ENCODE data around the gene CAMTA2.

Gene CAMTA2

DNA sequence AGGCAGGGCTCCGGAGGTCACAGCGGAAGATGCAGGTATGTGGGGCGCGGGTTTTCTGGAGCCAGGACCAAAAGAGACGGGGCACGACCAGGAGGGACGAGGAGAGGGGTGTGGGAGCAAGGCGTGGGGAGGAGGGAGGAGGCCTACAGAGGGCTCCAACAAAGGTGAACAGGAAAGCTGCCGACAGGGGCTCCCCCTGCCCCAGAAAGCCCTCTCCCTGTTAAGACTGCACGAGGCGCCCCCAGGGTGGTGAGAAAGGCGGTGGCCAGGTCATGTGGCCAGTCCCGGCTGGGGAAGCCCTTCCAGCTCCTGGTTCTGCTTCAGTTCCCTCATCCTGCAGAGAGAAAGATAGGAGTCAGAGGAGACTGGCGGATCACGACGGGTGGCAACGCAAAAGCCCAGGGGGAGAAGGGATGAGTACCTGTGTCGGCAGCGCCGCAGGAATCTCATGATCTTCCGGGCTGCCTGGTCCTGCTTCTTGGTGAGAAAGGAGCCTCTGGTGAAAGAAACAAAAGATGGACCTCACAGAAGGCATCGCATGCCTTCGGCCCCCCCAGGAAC is 18.9 kb downstream of the CAMTA2 start:
- peak; percentile 49 for DNase-seq

DNA sequence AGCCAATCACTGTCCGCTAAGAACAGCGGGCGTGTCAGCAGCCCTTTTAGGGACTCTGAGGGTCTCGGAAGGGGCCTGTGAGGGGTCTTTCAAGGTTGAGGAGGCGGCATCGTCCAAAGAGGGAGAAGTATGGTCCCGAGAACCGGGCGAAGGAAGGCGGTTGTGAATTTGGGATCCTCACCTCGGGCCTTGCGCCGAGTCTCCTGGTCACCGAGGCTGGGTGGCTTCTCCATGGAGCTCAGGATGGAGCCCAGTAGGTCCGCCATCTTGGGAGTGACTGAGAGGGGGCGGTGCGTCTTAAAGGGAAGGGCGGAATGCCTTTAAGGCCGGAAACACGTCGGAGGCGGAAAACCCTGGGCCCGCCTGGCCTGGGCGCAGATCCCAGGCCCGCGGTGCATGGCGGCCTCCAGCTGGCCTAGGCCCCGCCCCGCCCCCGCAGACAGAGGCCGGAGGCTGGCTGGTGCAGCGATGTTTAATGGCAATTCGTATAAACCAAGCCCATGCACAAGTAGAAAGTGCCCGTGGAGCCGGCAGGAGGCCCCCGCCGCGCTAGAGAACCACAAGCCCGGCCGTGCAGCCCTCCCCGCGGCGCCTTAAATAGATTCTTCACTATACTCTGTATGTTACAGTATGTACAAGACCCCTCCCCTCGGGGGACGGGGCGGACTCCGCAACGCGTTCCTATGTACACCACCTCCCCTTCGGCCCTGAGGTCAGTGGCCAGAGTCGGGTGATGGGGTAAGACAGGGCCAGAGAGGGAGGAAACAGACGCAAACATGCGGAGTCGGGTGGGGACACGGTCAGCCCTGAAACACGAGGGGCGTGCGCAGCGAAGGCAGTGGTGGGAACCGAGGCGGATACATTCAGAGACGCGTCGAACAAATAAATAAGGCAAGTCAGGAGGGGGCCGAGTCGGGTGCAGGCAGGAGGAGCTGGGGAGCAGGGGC is 19.7 kb downstream of the CAMTA2 start, which contains the start of gene SPAG7:
SPAG7 (minus strand) TSS at position 279 of the 947 bp plus-strand sequence; CDS start at position 266, 13 bp downstream.
- peak; percentile 99 for DNase-seq

GRCh38 chr17:4966844-4967538 is 20.5 kb downstream of the CAMTA2 start:
- peak; percentile 100 for DNase-seq

- DNase-seq = no peak
Observed at GRCh38 chr17:4965311-4965986, 22.0 kb downstream of the CAMTA2 start.

DNA sequence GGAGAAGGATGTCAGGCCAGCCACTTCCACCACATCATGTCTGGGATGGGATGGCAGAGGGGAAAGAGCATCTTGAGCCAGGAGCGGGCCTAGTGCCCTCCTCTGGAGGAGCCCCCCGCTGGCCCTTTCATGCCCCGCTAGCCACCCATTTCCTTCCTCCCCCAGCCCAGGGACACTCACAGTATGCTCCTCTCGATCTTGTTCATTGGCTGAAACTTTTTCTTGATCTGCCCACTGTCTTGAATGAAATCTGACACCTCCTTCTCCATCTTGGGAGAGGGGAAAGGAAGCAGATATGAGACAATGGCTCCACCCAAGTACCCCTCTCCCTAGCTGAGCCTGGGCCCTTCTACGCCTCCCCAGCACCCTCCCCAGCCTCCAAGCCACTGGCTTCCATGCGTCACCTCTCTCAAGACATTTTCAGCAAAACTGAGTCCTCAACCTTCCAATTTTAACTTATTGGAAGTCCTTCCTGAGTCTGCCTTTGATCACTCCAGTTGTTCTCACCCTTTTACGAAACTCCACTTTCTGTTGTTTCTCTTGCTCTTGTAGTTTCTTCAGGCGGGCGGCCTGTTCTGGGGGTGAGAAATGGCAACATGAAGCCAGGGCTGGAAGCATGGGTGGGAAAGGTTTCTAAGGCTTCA is 27.1 kb downstream of the CAMTA2 start:
- DNase-seq = no peak

DNA sequence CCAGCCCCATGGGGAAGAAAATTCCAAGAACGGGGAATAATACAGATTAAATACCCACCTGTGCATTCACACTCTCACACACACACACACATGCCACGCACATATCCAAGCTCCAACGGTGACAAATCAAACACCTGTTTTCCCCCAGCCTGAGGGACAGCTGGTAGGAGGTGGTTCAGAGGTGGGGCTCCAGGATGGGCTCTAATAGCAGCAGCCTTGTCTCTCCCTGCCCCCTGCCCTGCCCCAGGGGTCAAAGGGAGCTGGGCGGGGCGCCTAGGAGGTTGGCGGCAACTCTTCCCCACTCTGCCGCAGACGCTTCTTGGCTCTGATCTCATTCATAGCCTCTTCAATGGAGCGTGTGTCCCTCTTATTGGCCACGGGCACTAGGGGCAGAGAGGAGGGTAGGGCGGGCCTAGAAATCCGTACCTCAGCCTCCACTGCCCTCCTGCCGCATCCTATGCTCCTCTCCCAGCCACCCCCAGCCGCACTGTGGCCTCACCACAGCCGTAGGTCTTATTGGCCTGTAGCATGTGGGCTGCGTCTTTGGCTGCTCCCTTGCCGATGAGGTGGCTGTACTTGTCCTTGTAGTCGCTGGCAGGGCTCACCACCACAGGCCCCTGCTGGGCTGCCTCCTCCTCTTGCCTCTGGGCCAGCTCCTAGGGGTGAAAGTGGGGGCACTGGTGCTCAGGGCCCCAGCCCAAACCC is 28.1 kb downstream of the CAMTA2 start:
- peak; percentile 43 for DNase-seq

DNA sequence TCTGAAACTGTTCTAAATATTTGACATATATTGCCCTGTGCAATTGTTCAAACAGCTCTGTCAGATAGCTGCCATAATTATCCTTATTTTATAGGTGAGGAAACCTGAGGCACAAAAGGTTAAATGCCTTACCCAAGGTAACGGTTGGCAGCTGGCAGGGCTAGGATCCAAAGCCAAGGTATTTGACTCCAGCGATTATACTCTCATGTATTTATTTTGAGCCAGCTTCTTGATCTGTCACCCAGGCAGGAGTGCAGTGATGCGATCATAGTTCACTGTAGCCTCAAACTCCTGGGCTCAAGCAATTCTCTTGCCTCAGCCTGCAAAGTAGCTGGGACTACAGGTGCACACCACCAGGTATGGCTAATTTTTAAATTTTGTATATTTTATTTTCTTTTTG is 29.4 kb downstream of the CAMTA2 start:
- no peak for DNase-seq

- DNase-seq = peak; percentile 27
Observed at GRCh38 chr17:4956493-4957061, 30.9 kb downstream of the CAMTA2 start.

- DNase-seq = no peak
Observed at GRCh38 chr17:4955091-4955490, 32.4 kb downstream of the CAMTA2 start.

DNA sequence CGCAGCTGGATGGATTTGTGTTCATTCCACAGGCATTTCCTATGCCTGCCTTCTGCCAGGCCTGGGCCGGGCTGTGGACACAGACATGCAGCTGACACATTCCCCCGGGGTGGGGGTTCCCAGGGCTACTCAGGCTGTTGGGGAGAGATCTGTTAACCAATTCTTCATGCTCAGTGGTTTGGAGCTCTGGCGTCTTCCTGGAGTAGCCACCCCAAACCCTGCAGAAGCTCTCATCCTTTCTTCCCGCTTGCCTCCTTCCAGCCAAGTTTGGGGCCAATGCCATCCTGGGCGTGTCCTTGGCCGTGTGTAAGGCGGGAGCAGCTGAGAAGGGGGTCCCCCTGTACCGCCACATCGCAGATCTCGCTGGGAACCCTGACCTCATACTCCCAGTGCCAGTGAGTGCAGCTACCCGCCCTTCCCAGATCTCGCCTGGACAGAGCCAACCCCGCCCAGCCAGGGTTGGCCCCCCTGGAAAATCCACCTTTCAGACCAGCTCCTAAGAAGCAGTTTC is 34.0 kb downstream of the CAMTA2 start:
- no peak for DNase-seq

DNA sequence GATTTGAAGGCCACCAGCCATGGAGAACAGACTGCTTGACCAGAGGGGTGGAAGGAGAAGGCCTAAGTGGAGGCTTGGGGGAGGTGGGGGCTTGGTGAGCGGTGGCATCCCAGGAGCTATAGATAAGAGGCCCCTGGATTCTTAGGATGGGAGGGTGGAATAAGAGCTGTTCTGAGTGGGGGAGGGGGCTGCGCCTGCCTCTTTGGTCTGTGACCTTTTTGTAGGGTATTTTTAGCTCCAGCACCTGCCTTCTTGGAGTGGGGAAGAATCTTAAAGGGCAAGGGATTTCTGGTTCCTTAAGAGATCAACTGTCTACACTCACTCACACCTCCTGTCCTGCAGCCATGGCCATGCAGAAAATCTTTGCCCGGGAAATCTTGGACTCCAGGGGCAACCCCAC is 36.0 kb downstream of the CAMTA2 start:
- peak; percentile 70 for DNase-seq

- peak; percentile 91 for DNase-seq
Observed at GRCh38 chr17:4950746-4951204, 36.7 kb downstream of the CAMTA2 start, which contains the start of gene ENO3. Gene ENO3 (plus strand): TSS chr17:4951119. CDS start chr17:4951830, 711 bp downstream.

GRCh38 chr17:4950075-4950745 is 37.3 kb downstream of the CAMTA2 start:
- DNase-seq = peak; percentile 71

DNA sequence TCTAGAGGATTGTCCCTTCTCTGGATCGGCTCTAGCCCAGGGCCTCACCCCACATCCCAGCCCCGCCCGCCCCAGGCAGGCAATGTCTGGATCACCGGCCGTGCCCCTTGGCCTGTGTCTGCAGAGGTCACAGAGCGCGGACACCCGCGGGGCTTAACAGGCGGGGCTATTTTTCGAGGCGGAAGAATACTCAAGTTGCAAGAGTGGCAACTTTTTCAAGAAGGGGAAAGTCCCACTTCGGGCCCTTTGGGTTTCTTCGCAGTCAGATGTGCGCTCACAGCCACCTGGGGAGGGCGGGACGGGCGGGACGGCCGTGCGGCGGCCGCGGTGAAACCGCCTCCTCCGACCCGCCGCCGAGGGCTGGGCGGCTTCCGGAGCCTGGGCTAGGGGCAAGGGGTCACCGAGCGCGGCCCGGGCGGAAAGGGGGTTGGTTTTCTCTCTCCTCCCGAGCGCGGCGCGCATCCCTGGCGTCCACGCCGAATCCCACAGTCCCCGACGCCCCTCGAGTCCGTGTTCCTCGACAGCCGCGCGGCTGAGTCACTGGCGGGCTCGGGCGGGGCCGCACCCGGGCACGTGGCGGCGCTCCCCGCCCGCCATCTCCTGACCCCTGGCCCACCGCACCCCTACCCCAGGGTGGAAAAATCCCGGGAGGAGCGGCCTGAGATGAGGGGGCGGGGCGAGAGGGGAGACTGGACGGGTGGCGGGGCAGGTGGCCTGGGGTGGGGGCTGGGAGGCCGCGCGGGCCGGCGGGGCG is 38.0 kb downstream of the CAMTA2 start:
- DNase-seq = peak; percentile 93

DNA sequence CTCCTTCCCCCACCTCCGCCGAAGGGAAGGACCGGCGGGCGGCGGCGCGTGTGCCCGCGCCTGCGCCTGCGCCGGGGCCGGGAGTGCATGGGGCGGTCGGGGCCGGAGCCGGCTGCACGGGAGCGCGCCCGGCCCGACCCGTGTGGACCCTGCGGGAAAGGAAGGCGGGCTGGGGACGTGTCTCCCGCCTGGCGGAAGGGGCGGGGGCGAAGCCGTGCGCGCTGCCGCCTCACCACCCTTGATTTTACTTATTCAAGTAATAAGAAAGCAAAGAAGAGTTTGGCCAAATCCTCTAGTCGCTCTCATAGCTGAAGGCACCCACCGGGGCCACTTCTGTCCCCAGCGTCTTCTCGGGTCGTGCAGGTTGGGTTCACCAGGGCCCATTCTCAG is 38.5 kb downstream of the CAMTA2 start:
- peak; percentile 93 for DNase-seq

GRCh38 chr17:4948166-4948930 is 39.1 kb downstream of the CAMTA2 start, which contains the start of gene PFN1:
Gene PFN1 (minus strand): TSS chr17:4948530. CDS start chr17:4948394, 136 bp downstream.
- DNase-seq = peak; percentile 94

- peak; percentile 74 for DNase-seq
Observed at GRCh38 chr17:4947411-4948165, 39.9 kb downstream of the CAMTA2 start.

DNA sequence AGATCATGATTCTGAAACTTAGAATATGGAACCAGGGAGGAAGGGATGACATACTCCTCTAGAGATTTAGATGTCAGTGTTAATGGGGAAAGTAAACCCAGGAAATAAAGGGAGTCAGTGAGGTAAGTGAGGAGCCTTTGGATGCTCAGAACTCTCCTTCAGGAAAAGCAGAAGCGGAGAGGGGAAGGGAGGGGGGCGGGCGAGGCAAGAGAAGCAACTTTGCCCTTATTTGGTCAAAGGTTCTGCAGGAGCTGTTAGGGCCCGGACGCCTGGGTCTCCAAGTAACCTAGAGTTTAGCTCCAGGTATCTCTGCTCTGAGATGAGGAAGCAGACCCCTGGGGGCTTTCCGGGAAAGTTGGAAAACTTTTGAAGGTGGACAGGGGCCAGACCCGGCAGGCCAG is 40.5 kb downstream of the CAMTA2 start:
- DNase-seq = no peak
